ENCODE data around the gene RAB3GAP2. TPM values are rescaled to one million over a fixed set of nuclear protein-coding genes. Genes with fewer than 3 reads are reported as not detected.

Gene RAB3GAP2
- total RNA-seq, 3 donors from 2014 or later (not counting 1 experiment from before 2014, with no cell fraction given) = 47.3 to 52.7 (median 51.5) TPM

- intact Hi-C loops (cut with micrococcal nuclease) = no loop called here
- Histone ChIP-seq H3K27me3 (ENCODE audit: control insufficient read depth, insufficient read depth, low read length) (no peaks in the 10 kb centered on the region), H3K27ac (ENCODE audit: low read length) (no peak overlapping the region), H3K36me3 (ENCODE audit: control insufficient read depth, insufficient read depth, low read length) (no peaks in the 10 kb centered on the region), H3K9me3 (ENCODE audit: control insufficient read depth, insufficient read depth, low read length) (no peaks in the 10 kb centered on the region), H3K4me1 (ENCODE audit: control insufficient read depth, insufficient read depth, low read length) (no peaks in the 10 kb centered on the region), H3K4me3 (ENCODE audit: low read length) (no peak overlapping the region)
- Mint-ChIP-seq H3K27ac (no peak overlapping the region), H3K27me3 (ENCODE audit: low read depth in 2 of 2) (peaks cover 12 to 16% of the 10 kb centered on the region in 2 donors), H3K9me3 (no peaks in the 10 kb centered on the region), H3K36me3 (no peaks in the 10 kb centered on the region), H3K4me1 (no peaks in the 10 kb centered on the region), H3K4me3 (no peak overlapping the region)
- no peak for TF ChIP-seq CTCF (IDR thresholded peaks at IDR 0.05)
- no peak for ATAC-seq
- DNase-seq = no peak
- WGBS (ENCODE audit: insufficient coverage) = no CpG with 5 or more reads among the region's 1 CpG
Measured at GRCh38 chr1:220318673-220319072, 46.4 kb upstream of the RAB3GAP2 start.

DNA sequence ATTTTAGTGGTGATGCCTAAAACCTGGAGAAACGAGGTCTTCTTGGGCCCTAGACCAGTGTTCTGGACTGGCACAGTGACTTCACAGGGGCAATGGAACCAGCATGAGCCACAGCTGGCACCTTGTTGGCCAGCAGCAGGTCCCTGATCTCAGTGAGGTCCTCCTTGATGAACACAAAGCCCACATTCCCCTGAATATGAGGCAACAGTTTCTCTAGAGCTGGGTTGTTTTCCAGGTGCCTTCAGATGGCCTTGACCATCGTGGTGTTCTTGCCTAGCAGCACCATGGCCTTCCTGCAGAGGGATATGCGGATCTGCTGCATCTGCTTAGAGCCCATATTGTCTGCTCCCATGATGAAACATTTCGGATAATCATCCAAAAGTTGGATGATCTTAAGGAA, 44.9 kb upstream of the RAB3GAP2 start:
- no peak overlapping the region for H3K4me3 Mint-ChIP-seq
- intact Hi-C loops (cut with micrococcal nuclease) = no loop called here
- 55% methylated on average over 4 of the region's 4 CpGs for WGBS (ENCODE audit: insufficient coverage)
- H3K36me3 ChIP-seq (ENCODE audit: control insufficient read depth, insufficient read depth, low read length) = no peaks in the 10 kb centered on the region
- no peak overlapping the region for H3K27ac Mint-ChIP-seq
- H3K4me3 ChIP-seq (ENCODE audit: low read length) = no peak overlapping the region
- H3K27me3 Mint-ChIP-seq (ENCODE audit: low read depth in 2 of 2) = peaks cover 4 to 10% of the 10 kb centered on the region in 2 donors
- DNase-seq (no peak), ATAC-seq (no peak)
- no peak overlapping the region for H3K27ac ChIP-seq (ENCODE audit: low read length)
- no peaks in the 10 kb centered on the region for H3K9me3 ChIP-seq (ENCODE audit: control insufficient read depth, insufficient read depth, low read length)
- H3K4me1 ChIP-seq (ENCODE audit: control insufficient read depth, insufficient read depth, low read length) = no peaks in the 10 kb centered on the region
- H3K36me3 Mint-ChIP-seq = no peaks in the 10 kb centered on the region
- TF ChIP-seq CTCF (IDR thresholded peaks at IDR 0.05) = no peak
- no peaks in the 10 kb centered on the region for H3K9me3 Mint-ChIP-seq
- H3K27me3 ChIP-seq (ENCODE audit: control insufficient read depth, insufficient read depth, low read length) = no peaks in the 10 kb centered on the region
- H3K4me1 Mint-ChIP-seq = no peaks in the 10 kb centered on the region

- no peaks in the 10 kb centered on the region for H3K9me3 ChIP-seq (ENCODE audit: control insufficient read depth, insufficient read depth, low read length)
- Mint-ChIP-seq H3K9me3 (peaks cover 0 to 2% of the 10 kb centered on the region in 2 donors), H3K4me3 (no peak overlapping the region), H3K27me3 (ENCODE audit: low read depth in 2 of 2) (peaks cover 0 to 12% of the 10 kb centered on the region in 2 donors), H3K36me3 (no peaks in the 10 kb centered on the region), H3K27ac (no peak overlapping the region), H3K4me1 (no peaks in the 10 kb centered on the region)
- no peak overlapping the region for H3K27ac ChIP-seq (ENCODE audit: low read length)
- intact Hi-C loops (cut with micrococcal nuclease) = no loop called here
- H3K36me3 ChIP-seq (ENCODE audit: control insufficient read depth, insufficient read depth, low read length) = no peaks in the 10 kb centered on the region
- DNase-seq = no peak
- no peak overlapping the region for H3K4me3 ChIP-seq (ENCODE audit: low read length)
- ATAC-seq = no peak
- H3K4me1 ChIP-seq (ENCODE audit: control insufficient read depth, insufficient read depth, low read length) = no peaks in the 10 kb centered on the region
- TF ChIP-seq CTCF (IDR thresholded peaks at IDR 0.05) = no peak
- no peaks in the 10 kb centered on the region for H3K27me3 ChIP-seq (ENCODE audit: control insufficient read depth, insufficient read depth, low read length)
- 85% methylated on average over 3 of the region's 3 CpGs for WGBS (ENCODE audit: insufficient coverage)
Measured at GRCh38 chr1:220316305-220316704, 44.1 kb upstream of the RAB3GAP2 start.

GRCh38 chr1:220315070-220315839, 43.0 kb upstream of the RAB3GAP2 start:
- no peak overlapping the region for H3K27ac Mint-ChIP-seq
- H3K4me3 Mint-ChIP-seq = no peak overlapping the region
- Histone ChIP-seq H3K36me3 (ENCODE audit: control insufficient read depth, insufficient read depth, low read length) (no peaks in the 10 kb centered on the region), H3K27me3 (ENCODE audit: control insufficient read depth, insufficient read depth, low read length) (no peaks in the 10 kb centered on the region), H3K4me3 (ENCODE audit: low read length) (no peak overlapping the region), H3K9me3 (ENCODE audit: control insufficient read depth, insufficient read depth, low read length) (no peaks in the 10 kb centered on the region), H3K4me1 (ENCODE audit: control insufficient read depth, insufficient read depth, low read length) (no peaks in the 10 kb centered on the region), H3K27ac (ENCODE audit: low read length) (no peak overlapping the region)
- no peaks in the 10 kb centered on the region for H3K36me3 Mint-ChIP-seq
- TF ChIP-seq CTCF (IDR thresholded peaks at IDR 0.05) = no peak
- intact Hi-C loops (cut with micrococcal nuclease) = no loop called here
- no peak for ATAC-seq
- no peaks in the 10 kb centered on the region for H3K4me1 Mint-ChIP-seq
- DNase-seq = no peak
- peaks cover 0 to 3% of the 10 kb centered on the region in 2 donors for H3K9me3 Mint-ChIP-seq
- peaks cover 0 to 13% of the 10 kb centered on the region in 2 donors for H3K27me3 Mint-ChIP-seq (ENCODE audit: low read depth in 2 of 2)
- 83% methylated on average over 4 of the region's 4 CpGs for WGBS (ENCODE audit: insufficient coverage)
